GM12878 (cell line): ENCODE data around the gene MYMX. TPM values are rescaled to one million over a fixed set of nuclear protein-coding genes. Genes with fewer than 3 reads are reported as not detected.

Source experiments
- ATAC-seq: fragments of 200-7000 bp; cut with Tn5 transposase; 3 replicates; pipeline ENCODE4 v1.9.1; 2020; ENCODE audit warnings: mild to moderate bottlenecking, moderate library complexity
- BruUV-seq: library from RNA; stranded (reverse); fragments of 400-500 nt; replicated peaks from 2 replicates; lab custom pipeline; 2021; lab: Mats Ljungman, UMichigan
- CTCF ChIA-PET: fragments of 300-600 bp; sonication (Branson Sonifier 250); formaldehyde crosslinking; extraction: SDS; loops from one replicate; lab custom pipeline; 2021; ENCODE audit warnings: inconsistent platforms; lab: Yijun Ruan, JAX
- POLR2A ChIA-PET: fragments of 350-600 bp; formaldehyde crosslinking; extraction: SDS; loops from one replicate; lab custom pipeline; 2021; ENCODE audit warnings: inconsistent platforms; lab: Charles Lee
- RAD21 ChIA-PET: fragments of 300-600 bp; sonication (Branson Sonifier 250); formaldehyde crosslinking; loops from one replicate; lab custom pipeline; 2023; ENCODE audit warnings: antibody characterized with exemption; ENCODE audit not compliant: unreplicated experiment; lab: Charles Lee
- SMC1A ChIA-PET: fragments of 300-600 bp; sonication (Branson Sonifier 250); formaldehyde crosslinking; loops from one replicate; lab custom pipeline; 2023; ENCODE audit not compliant: unreplicated experiment, uncharacterized antibody; lab: Charles Lee
- DNase-seq: peaks from one replicate; pipeline ENCODE4 v3.0.0-alpha.2; 2011; ENCODE audit warnings: low read depth, low spot score
- FAIRE-seq: peaks from 3 replicates; lab custom pipeline; 2011; peaks lifted over from hg19 to GRCh38; lab: Jason Lieb, UNC
- H2AFZ ChIP-seq: 2 replicates; pipeline ENCODE4 v1.6.0; 2011; ENCODE audit warnings: low read depth, low read length, control low read depth; ENCODE audit not compliant: control insufficient read depth
- H3K27ac ChIP-seq: 2 replicates; pipeline ENCODE4 v1.5.1; 2011; ENCODE audit warnings: control low read depth; ENCODE audit not compliant: control insufficient read depth, insufficient read depth
- H3K27me3 ChIP-seq, 2 experiments: replicated peaks in 1 of 2; 2 replicates each; pipeline versions ENCODE4 v1.6.0 to v1.6.1; 2011; ENCODE audit warnings: low read length in 1 of 2; ENCODE audit not compliant: control insufficient read depth in 2 of 2, insufficient read depth in 2 of 2
- H3K36me3 ChIP-seq, 2 experiments: 2 replicates each; pipeline ENCODE4 v1.5.1; 2011; ENCODE audit warnings: low read length in 1 of 2; ENCODE audit not compliant: control insufficient read depth in 2 of 2, insufficient read depth in 2 of 2
- H3K4me1 ChIP-seq: 2 replicates; pipeline ENCODE4 v1.6.1; 2011; ENCODE audit warnings: mild to moderate bottlenecking, low read length, moderate library complexity, mixed read lengths; ENCODE audit not compliant: control insufficient read depth, insufficient read depth
- H3K4me2 ChIP-seq: 2 replicates; pipeline ENCODE4 v1.6.0; 2011; ENCODE audit warnings: control low read depth; ENCODE audit not compliant: control insufficient read depth, insufficient read depth
- H3K4me3 ChIP-seq: fragments of 200-600 bp; sonication (generic); 2 replicates; pipeline ENCODE4 v1.5.1; 2016
- H3K79me2 ChIP-seq: 2 replicates; pipeline ENCODE4 v1.6.0; 2011; ENCODE audit warnings: low read length; ENCODE audit not compliant: control insufficient read depth, insufficient read depth
- H3K9ac ChIP-seq: 2 replicates; pipeline ENCODE4 v1.8.0; 2011; ENCODE audit warnings: low read length, control low read depth, mixed read lengths; ENCODE audit not compliant: control insufficient read depth, insufficient read depth
- H3K9me3 ChIP-seq: replicated peaks from 3 replicates; pipeline ENCODE4 v1.5.1; 2011; ENCODE audit warnings: mild to moderate bottlenecking, low read length; ENCODE audit not compliant: control insufficient read depth, insufficient read depth
- H4K20me1 ChIP-seq: 2 replicates; pipeline ENCODE4 v1.6.0; 2011; ENCODE audit not compliant: control insufficient read depth, insufficient read depth
- FOXM1 ChIP-seq: IDR thresholded peaks from 2 replicates; pipeline ENCODE4 v1.6.1; 2012; ENCODE audit warnings: low read depth, mild to moderate bottlenecking, inconsistent platforms, low read length, moderate library complexity
- PBX3 ChIP-seq: IDR thresholded peaks from 2 replicates; pipeline ENCODE4 v1.6.1; 2011; ENCODE audit warnings: mild to moderate bottlenecking, low read depth, low read length, moderate library complexity; ENCODE audit not compliant: insufficient replicate concordance
- PML ChIP-seq: IDR thresholded peaks from 2 replicates; pipeline ENCODE4 v1.6.1; 2012; ENCODE audit warnings: low read length, inconsistent platforms
- RAD51 ChIP-seq: fragments of 450-650 bp; IDR thresholded peaks from 2 replicates; pipeline ENCODE4 v1.6.1; 2016; ENCODE audit warnings: moderate library complexity, mild to moderate bottlenecking, inconsistent platforms
- REST ChIP-seq: IDR thresholded peaks from 2 replicates; pipeline ENCODE4 v1.6.1; 2012; ENCODE audit warnings: mild to moderate bottlenecking, low read depth, low read length
- TCF7 ChIP-seq: IDR thresholded peaks from 2 replicates; pipeline ENCODE4 v1.6.1; 2014; ENCODE audit warnings: antibody characterized with exemption, borderline replicate concordance
- USF2 ChIP-seq: IDR thresholded peaks from 2 replicates; pipeline ENCODE4 v1.6.1; 2011; ENCODE audit warnings: low read depth, low read length, improper control_type of control experiment, borderline replicate concordance
- ZNF24 ChIP-seq: fragments of 450-650 bp; IDR thresholded peaks from 2 replicates; pipeline ENCODE4 v1.6.1; 2017; ENCODE audit warnings: antibody characterized with exemption, mild to moderate bottlenecking
- WGBS: methylation state at CpG from one replicate; pipeline ENCODE4 v1.1.6; 2016; ENCODE audit warnings: low lambda C conversion rate; ENCODE audit not compliant: insufficient replicate concordance, insufficient coverage; ENCODE audit errors: missing lambda C conversion rate; 5-methylcytosine and 5-hydroxymethylcytosine counted together
- in situ Hi-C: fragments of 300-500 bp; cut with MboI; formaldehyde crosslinking; loops from 9 replicates; pipeline ENCODE4 v1.14.3; 2018; ENCODE audit warnings: mixed read lengths
- intact Hi-C: fragments of 100-400 bp; cut with micrococcal nuclease; formaldehyde crosslinking; loops from one replicate; pipeline ENCODE4 v1.14.2; 2022; ENCODE audit not compliant: unreplicated experiment
- polyA plus RNA-seq, 11 experiments: library from polyadenylated mRNA; depleted of rRNA in 4 of 11; unstranded in 6 of 11; stranded (reverse) in 5 of 11; fragments of >200 nt; fragmentation: Nextera tagmentation in 4 of 11; fragmentation: Illumina TruSeq in 1 of 11; extraction: Ambion mirVana in 4 of 11; extraction: Trizol in 1 of 11; gene quantifications; 1 replicate in 1 of 11; 2 replicates in 10 of 11; pipeline versions ENCODE4 v1.2.1 to v1.2.3, GENCODE V29; 2011 to 2016; ENCODE audit warnings: inconsistent platforms in 2 of 11, missing spikeins in 2 of 11, low read depth in 1 of 11
- total RNA-seq, 4 experiments: library from RNA; depleted of rRNA in 3 of 4; stranded (reverse); fragments of >200 nt in 3 of 4; fragmentation: Illumina TruSeq in 1 of 4; extraction: Trizol in 1 of 4; gene quantifications; 2 replicates each; pipeline versions ENCODE4 v1.2.1 to v1.2.3, GENCODE V29; 2013 to 2021

MYMX gene
- total and polyA plus RNA-seq, 10 of the 15 experiments (the other 5 are each of a cell fraction or from before 2014, with no cell fraction given): not detected

- in situ Hi-C loops: no loop called here
- H4K20me1 ChIP-seq: peaks cover 11% of the 10 kb centered on the region; the same call in 1 of the 2 replicates
- H2AFZ ChIP-seq: no peak overlapping the region
- POLR2A ChIA-PET: interaction anchor here (0.5 to 6.3 kb wide), 4 partner anchors 9 to 27 kb away, joined by 5 to 131 read pairs (median 34); partner anchors contain the start of genes SLC29A1 and SLC35B2
- RAD21 ChIA-PET: interaction anchor here (0.6 to 1.4 kb wide), 3 partner anchors 14 to 190 kb away, joined by 3 to 6 read pairs (median 3); no protein-coding TSS in a partner anchor
- SMC1A ChIA-PET: interaction anchor here (0.6 to 4.2 kb wide), 7 partner anchors 8 to 72 kb away, joined by 3 to 25 read pairs (median 3); partner anchors contain the start of gene SLC35B2
- peak overlapping the region; percentile 95 for H3K4me3 ChIP-seq
- 6% methylated on average over 1 of the region's 1 CpG for WGBS
- no peak for TF ChIP-seq REST
- TF ChIP-seq PML: no peak
- no peak for TF ChIP-seq ZNF24
- TF ChIP-seq USF2: no peak
- TF ChIP-seq RAD51: no peak
- TF ChIP-seq PBX3: no peak
- TF ChIP-seq TCF7: no peak
- no peak for TF ChIP-seq FOXM1
- CTCF ChIA-PET: interaction anchor here (1.2 to 7.7 kb wide), 6 partner anchors 8 to 155 kb away, joined by 3 to 39 read pairs (median 27); partner anchors contain the start of genes SLC29A1 and SLC35B2
- no peaks in the 10 kb centered on the region for H3K27me3 ChIP-seq
- peak overlapping the region; percentile 100 for H3K9ac ChIP-seq
- ATAC-seq (no peak), DNase-seq (no peak), FAIRE-seq (no peak)
- peaks cover 7% of the 10 kb centered on the region; the same call in 1 of the 2 replicates for H3K4me1 ChIP-seq
- H3K79me2 ChIP-seq: peaks cover 69% of the 10 kb centered on the region
- H3K27ac ChIP-seq: peak overlapping the region; percentile 96; the same call in 1 of the 2 replicates
- intact Hi-C loops: no loop called here
- H3K9me3 ChIP-seq: no peaks in the 10 kb centered on the region
- peaks cover 26 to 44% of the 10 kb centered on the region in 2 experiments for H3K36me3 ChIP-seq
- peak overlapping the region; percentile 58 for H3K4me2 ChIP-seq
- no TSS peak for BruUV-seq
Observed at GRCh38 chr6:44248579-44248978, 31.9 kb downstream of the MYMX start.
